Endothelial cell of umbilical vein (primary cell): Measurements from ENCODE around the gene PBLD. TPM values are rescaled to one million over a fixed set of nuclear protein-coding genes. Genes with fewer than 3 reads are reported as not detected.

Experiments
- BruUV-seq: library from RNA; stranded (reverse); fragments of 400-500 nt; replicated peaks from 2 replicates; lab custom pipeline; 2021; lab: Mats Ljungman, UMichigan
- CTCF ChIA-PET: fragments of 300-600, 350-600 bp; sonication (Branson Sonifier 250); formaldehyde crosslinking; loops from one replicate; lab custom pipeline; 2021; ENCODE audit warnings: antibody characterized with exemption, inconsistent platforms; lab: Charles Lee
- POLR2A ChIA-PET: fragments of 300-600, 350-600 bp; sonication (Branson Sonifier 250); formaldehyde crosslinking; loops from one replicate; lab custom pipeline; 2021; ENCODE audit warnings: antibody characterized with exemption, inconsistent platforms; lab: Charles Lee
- DNase-seq: peaks from one replicate; pipeline ENCODE4 v3.0.0-alpha.2; 2011; ENCODE audit warnings: low read depth, low spot score
- FAIRE-seq: peaks from 2 replicates; lab custom pipeline; 2011; peaks lifted over from hg19 to GRCh38; lab: Jason Lieb, UNC
- H2AFZ ChIP-seq: 2 replicates; pipeline ENCODE4 v1.6.0; 2012; ENCODE audit warnings: low read depth, low read length, control low read depth, inconsistent platforms
- H3K27ac ChIP-seq: 2 replicates; pipeline ENCODE4 v1.5.1; 2011; ENCODE audit warnings: low read depth, mild to moderate bottlenecking, control low read depth, low read length, moderate library complexity; ENCODE audit not compliant: insufficient read depth
- H3K27me3 ChIP-seq, 2 experiments: 2 replicates each; pipeline versions ENCODE4 v1.6.0 to v1.6.1; 2011; ENCODE audit warnings: low read length in 2 of 2, mixed read lengths in 1 of 2; ENCODE audit not compliant: control insufficient read depth in 2 of 2, insufficient read depth in 2 of 2
- H3K36me3 ChIP-seq, 2 experiments: 2 replicates in 1 of 2; 3 replicates in 1 of 2; pipeline ENCODE4 v1.5.1; 2011; ENCODE audit warnings: low read length in 2 of 2, mild to moderate bottlenecking in 1 of 2, moderate library complexity in 1 of 2; ENCODE audit not compliant: control insufficient read depth in 2 of 2, insufficient read depth in 2 of 2; ENCODE audit errors: extremely low read depth in 1 of 2
- H3K4me1 ChIP-seq: 3 replicates; pipeline ENCODE4 v1.5.1; 2011; ENCODE audit warnings: mild to moderate bottlenecking, low read length; ENCODE audit not compliant: control insufficient read depth, insufficient read depth; ENCODE audit errors: extremely low read depth
- H3K4me2 ChIP-seq: 2 replicates; pipeline ENCODE4 v1.6.1; 2011; ENCODE audit warnings: low read length, control low read depth, mixed read lengths; ENCODE audit not compliant: insufficient read depth
- H3K4me3 ChIP-seq, 3 experiments: fragments of 200-600 bp in 1 of 3; sonication (generic), shearing (Covaris generic) in 1 of 3; replicated peaks in 1 of 3; 2 replicates each; pipeline ENCODE4 v1.5.1; 2011 to 2016; ENCODE audit warnings: control low read depth in 3 of 3, low read length in 3 of 3, mild to moderate bottlenecking in 2 of 3, inconsistent platforms in 1 of 3, low read depth in 1 of 3, moderate library complexity in 1 of 3; ENCODE audit not compliant: insufficient read depth in 1 of 3
- H3K79me2 ChIP-seq: 2 replicates; pipeline ENCODE4 v1.6.0; 2012; ENCODE audit warnings: low read length, inconsistent platforms; ENCODE audit not compliant: control insufficient read depth, insufficient read depth
- H3K9ac ChIP-seq: replicated peaks from 2 replicates; pipeline ENCODE3; 2011; ENCODE audit warnings: low read length, control low read depth; ENCODE audit not compliant: insufficient read depth; ENCODE audit errors: extremely low read depth
- H3K9me1 ChIP-seq: replicated peaks from 3 replicates; pipeline ENCODE4 v1.6.0; 2011; ENCODE audit warnings: mild to moderate bottlenecking, low read length; ENCODE audit not compliant: control insufficient read depth, insufficient read depth; ENCODE audit errors: extremely low read depth
- H3K9me3 ChIP-seq: replicated peaks from 2 replicates; pipeline ENCODE4 v1.5.1; 2012; ENCODE audit warnings: low read length, inconsistent platforms; ENCODE audit not compliant: control insufficient read depth, insufficient read depth
- H4K20me1 ChIP-seq: replicated peaks from 2 replicates; pipeline ENCODE3; 2011; ENCODE audit warnings: mild to moderate bottlenecking, low read length; ENCODE audit not compliant: control insufficient read depth, insufficient read depth; ENCODE audit errors: extremely low read depth
- CTCF ChIP-seq, 2 donors: IDR thresholded peaks; 1 replicate in 1 of 2; 2 replicates in 1 of 2; pipeline ENCODE4 v1.5.1; 2011; ENCODE audit warnings: low read length in 2 of 2, mild to moderate bottlenecking in 2 of 2, moderate library complexity in 2 of 2, control low read depth in 1 of 2, inconsistent platforms in 1 of 2, low read depth in 1 of 2; ENCODE audit not compliant: insufficient read depth in 1 of 2; ENCODE audit errors: extremely low read depth in 1 of 2
- MAX ChIP-seq: IDR thresholded peaks from 2 replicates; pipeline ENCODE4 v1.6.1; 2011; ENCODE audit not compliant: insufficient read depth, insufficient read length
- dilution Hi-C: fragments of 300-500 bp; cut with MboI; formaldehyde crosslinking; loops from one replicate; pipeline ENCODE4 v1.15.0; 2019; ENCODE audit warnings: low sequenced_read_pairs; ENCODE audit not compliant: extremely low pct_ligation_motif_present
- intact Hi-C: fragments of 100-400 bp; cut with micrococcal nuclease; formaldehyde crosslinking; loops from one replicate; pipeline ENCODE4 v1.10.0; 2022
- polyA plus RNA-seq, 4 experiments: library from polyadenylated mRNA; depleted of rRNA in 3 of 4; stranded (reverse) in 3 of 4; unstranded in 1 of 4; fragments of >200 nt; gene quantifications; 2 replicates each; pipeline versions ENCODE4 v1.2.1 to v1.2.3, GENCODE V29; 2011 to 2012; ENCODE audit warnings: missing spikeins in 1 of 4
- total RNA-seq: library from RNA; stranded (reverse); gene quantifications from 2 replicates; pipeline ENCODE4 v1.2.3, GENCODE V29; 2021

Gene PBLD
- total and polyA plus RNA-seq, 2 donors (not counting 3 experiments of a cell fraction or from before 2014, with no cell fraction given), result 1.5 to 5.1 TPM

- H3K79me2 ChIP-seq, result no peaks in the 10 kb centered on the region
- no peak overlapping the region for H3K4me2 ChIP-seq
- H3K27ac ChIP-seq, result no peak overlapping the region
- H3K9me3 ChIP-seq, result no peaks in the 10 kb centered on the region
- H3K4me1 ChIP-seq, result peaks cover 3% of the 10 kb centered on the region
- dilution Hi-C loops, result no loop called here
- no peak overlapping the region for H3K4me3 ChIP-seq
- no peak overlapping the region for H3K9ac ChIP-seq
- no peak overlapping the region for H2AFZ ChIP-seq
- no peak for TF ChIP-seq MAX
- peak; percentile 26 to 36 for TF ChIP-seq CTCF (IDR thresholded peaks at IDR 0.05; ENCODE audit: extremely low read depth in 1 of 2, insufficient read depth in 1 of 2, low read depth in 1 of 2, low read length in 2 of 2)
- intact Hi-C loops, result loop anchor here (1.0 to 5.0 kb wide), 4 partner anchors 90 to 514 kb away; no protein-coding TSS in a partner anchor
- no peaks in the 10 kb centered on the region for H3K9me1 ChIP-seq
- no TSS peak for BruUV-seq
- FAIRE-seq, result peak; percentile 75
- no peaks in the 10 kb centered on the region for H3K27me3 ChIP-seq
- DNase-seq, result peak; percentile 63
- H3K36me3 ChIP-seq, result no peaks in the 10 kb centered on the region
- ChIA-PET CTCF (interaction anchor here (0.6 to 6.2 kb wide), 38 partner anchors 9 to 604 kb away, joined by 3 to 290 read pairs (median 4); partner anchors contain the start of gene ATOH7), POLR2A (interaction anchor here (0.7 kb wide), 1 partner anchor 352 kb away, joined by 3 read pairs; no protein-coding TSS in a partner anchor)
- H4K20me1 ChIP-seq, result no peaks in the 10 kb centered on the region
Observed at GRCh38 chr10:68301790-68302502, 30.8 kb downstream of the PBLD start.

- no peak for DNase-seq
- H3K4me1 ChIP-seq, result peaks cover 3% of the 10 kb centered on the region
- H3K4me3 ChIP-seq, result no peak overlapping the region
- H3K4me2 ChIP-seq, result no peak overlapping the region
- POLR2A ChIA-PET, result interaction anchor here (0.7 kb wide), 1 partner anchor 351 kb away, joined by 3 read pairs; no protein-coding TSS in a partner anchor
- FAIRE-seq, result no peak
- no peak overlapping the region for H3K27ac ChIP-seq
- dilution Hi-C loops, result no loop called here
- no peaks in the 10 kb centered on the region for H3K79me2 ChIP-seq
- H3K36me3 ChIP-seq, result no peaks in the 10 kb centered on the region
- no peaks in the 10 kb centered on the region for H3K9me1 ChIP-seq
- no peaks in the 10 kb centered on the region for H3K27me3 ChIP-seq
- no peak overlapping the region for H2AFZ ChIP-seq
- intact Hi-C loops, result loop anchor here (5.0 kb wide), 1 partner anchor 219 kb away; no protein-coding TSS in a partner anchor
- no peaks in the 10 kb centered on the region for H3K9me3 ChIP-seq
- H4K20me1 ChIP-seq, result no peaks in the 10 kb centered on the region
- BruUV-seq, result no TSS peak
- H3K9ac ChIP-seq, result no peak overlapping the region
- CTCF ChIA-PET, result interaction anchor here (0.6 to 6.2 kb wide), 37 partner anchors 9 to 604 kb away, joined by 3 to 290 read pairs (median 5); partner anchors contain the start of gene ATOH7
- no peak for TF ChIP-seq CTCF (IDR thresholded peaks at IDR 0.05; ENCODE audit: extremely low read depth in 1 of 2, insufficient read depth in 1 of 2, low read depth in 1 of 2, low read length in 2 of 2)
Observed at GRCh38 chr10:68301301-68301700, 31.4 kb downstream of the PBLD start.
